RWPE1 (cell line): ENCODE results near the gene C9.

Experiments
- CTCF ChIA-PET: fragments of 350-600 bp; sonication (Branson Sonifier 250); formaldehyde crosslinking; extraction: SDS; loops from one replicate; lab custom pipeline; 2021; lab: Yijun Ruan, JAX
- POLR2A ChIA-PET: fragments of 400-600 bp; formaldehyde crosslinking; extraction: SDS; loops from one replicate; lab custom pipeline; 2020; ENCODE audit warnings: antibody characterized with exemption; ENCODE audit not compliant: low non-redundant PET; lab: Yijun Ruan, JAX
- DNase-seq: peaks from one replicate; pipeline ENCODE4 v3.0.0; 2012; ENCODE audit warnings: low spot score
- H3K27ac ChIP-seq: fragments of 450-650 bp; 2 replicates; pipeline ENCODE4 v1.5.1; 2017
- CTCF ChIP-seq: fragments of 450-650 bp; conservative IDR thresholded peaks from 2 replicates; pipeline ENCODE4 v1.5.1; 2017; ENCODE audit warnings: low read depth, mild to moderate bottlenecking

C9 gene

GRCh38 chr5:39364367-39364766 is at the start of gene C9:
TSS of gene C9 (minus strand) at chr5:39364495. CDS start at chr5:39364464, 31 bp downstream.
- TF ChIP-seq CTCF, result no peak
- DNase-seq, result no peak
- no peak within 1 kb of the TSS for H3K27ac ChIP-seq
- ChIA-PET CTCF (no interaction called here), POLR2A (no interaction called here)

GRCh38 chr5:39413771-39414170 is 49.5 kb upstream of the C9 start:
- DNase-seq, result no peak
- ChIA-PET CTCF (no interaction called here), POLR2A (no interaction called here)
- TF ChIP-seq CTCF, result no peak
- no peak overlapping the region for H3K27ac ChIP-seq

GRCh38 chr5:39412721-39413394 is 48.6 kb upstream of the C9 start:
- no peak for DNase-seq
- TF ChIP-seq CTCF, result no peak
- CTCF ChIA-PET, result no interaction called here
- H3K27ac ChIP-seq, result no peak overlapping the region
- POLR2A ChIA-PET, result no interaction called here

GRCh38 chr5:39411985-39412384 is 47.7 kb upstream of the C9 start:
- CTCF ChIA-PET, result no interaction called here
- TF ChIP-seq CTCF, result no peak
- no peak for DNase-seq
- no peak overlapping the region for H3K27ac ChIP-seq
- POLR2A ChIA-PET, result no interaction called here

- ChIA-PET CTCF (no interaction called here), POLR2A (no interaction called here)
- TF ChIP-seq CTCF, result no peak
- H3K27ac ChIP-seq, result no peak overlapping the region
- peak; percentile 46 for DNase-seq
Measured at GRCh38 chr5:39411061-39411460, 46.8 kb upstream of the C9 start.

- no peak for TF ChIP-seq CTCF
- POLR2A ChIA-PET, result no interaction called here
- CTCF ChIA-PET, result no interaction called here
- no peak overlapping the region for H3K27ac ChIP-seq
- no peak for DNase-seq
Measured at GRCh38 chr5:39409033-39409432, 44.7 kb upstream of the C9 start.
